GM21529 (cell line): ENCODE measurements around the gene GABRP.

ENCODE experiments used
- ATAC-seq: cut with Tn5 transposase; IDR thresholded peaks from one replicate; pipeline ENCODE4 v1.9.1; 2021; ENCODE audit not compliant: unreplicated experiment

The GABRP gene

DNA sequence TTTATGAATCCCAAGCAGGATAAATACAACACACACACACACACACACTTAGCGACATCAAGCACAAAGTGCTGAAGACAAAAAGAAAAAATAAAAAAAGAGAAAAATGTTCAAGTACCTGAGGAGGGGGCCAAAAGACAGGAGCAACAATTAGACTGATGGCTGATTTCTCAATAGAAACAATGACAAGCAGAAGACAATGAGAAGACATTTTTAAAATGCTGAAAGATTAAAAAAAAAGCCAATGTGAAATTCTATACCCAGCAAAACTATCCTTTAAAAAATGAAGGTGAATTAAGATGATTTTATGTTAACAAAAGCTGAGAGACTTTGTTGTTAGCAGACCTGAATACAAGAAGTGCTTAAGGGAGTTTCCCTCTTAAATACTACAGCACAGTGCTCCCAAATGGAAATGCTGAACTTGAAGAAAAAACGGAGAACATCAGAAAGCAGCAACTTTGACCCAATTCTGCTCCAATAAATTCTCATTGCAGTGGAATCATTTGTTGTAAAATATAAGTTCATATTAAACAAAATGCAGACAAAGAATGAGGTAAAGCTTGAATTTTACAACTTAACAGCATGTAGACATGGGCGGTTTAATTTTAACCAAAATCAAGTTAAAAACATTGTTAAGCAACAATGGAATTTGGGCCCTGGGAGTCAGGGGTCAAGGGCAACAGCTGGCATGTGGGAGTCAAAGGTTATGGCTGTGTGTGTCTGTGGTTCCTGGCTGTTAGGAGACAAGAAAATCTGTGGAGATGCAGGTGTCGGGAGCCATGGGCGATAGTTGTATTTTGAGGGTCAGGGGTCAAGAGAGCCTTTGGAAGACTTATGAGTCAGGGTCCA is 77.5 kb downstream of the GABRP start:
- no peak for ATAC-seq

DNA sequence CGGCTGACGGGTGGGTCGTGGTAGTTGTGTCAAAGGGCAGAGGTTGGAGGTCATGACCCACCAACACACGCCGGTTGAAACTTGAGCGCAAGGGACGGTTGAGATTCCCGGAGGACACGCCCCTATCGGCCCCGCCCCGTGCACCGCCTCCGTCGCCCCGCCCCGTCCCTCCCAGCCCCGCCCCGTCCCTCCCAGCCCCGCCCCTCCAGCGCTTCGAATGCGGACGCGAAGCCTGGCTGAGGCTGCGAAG is 78.1 kb downstream of the GABRP start:
- no peak for ATAC-seq

DNA sequence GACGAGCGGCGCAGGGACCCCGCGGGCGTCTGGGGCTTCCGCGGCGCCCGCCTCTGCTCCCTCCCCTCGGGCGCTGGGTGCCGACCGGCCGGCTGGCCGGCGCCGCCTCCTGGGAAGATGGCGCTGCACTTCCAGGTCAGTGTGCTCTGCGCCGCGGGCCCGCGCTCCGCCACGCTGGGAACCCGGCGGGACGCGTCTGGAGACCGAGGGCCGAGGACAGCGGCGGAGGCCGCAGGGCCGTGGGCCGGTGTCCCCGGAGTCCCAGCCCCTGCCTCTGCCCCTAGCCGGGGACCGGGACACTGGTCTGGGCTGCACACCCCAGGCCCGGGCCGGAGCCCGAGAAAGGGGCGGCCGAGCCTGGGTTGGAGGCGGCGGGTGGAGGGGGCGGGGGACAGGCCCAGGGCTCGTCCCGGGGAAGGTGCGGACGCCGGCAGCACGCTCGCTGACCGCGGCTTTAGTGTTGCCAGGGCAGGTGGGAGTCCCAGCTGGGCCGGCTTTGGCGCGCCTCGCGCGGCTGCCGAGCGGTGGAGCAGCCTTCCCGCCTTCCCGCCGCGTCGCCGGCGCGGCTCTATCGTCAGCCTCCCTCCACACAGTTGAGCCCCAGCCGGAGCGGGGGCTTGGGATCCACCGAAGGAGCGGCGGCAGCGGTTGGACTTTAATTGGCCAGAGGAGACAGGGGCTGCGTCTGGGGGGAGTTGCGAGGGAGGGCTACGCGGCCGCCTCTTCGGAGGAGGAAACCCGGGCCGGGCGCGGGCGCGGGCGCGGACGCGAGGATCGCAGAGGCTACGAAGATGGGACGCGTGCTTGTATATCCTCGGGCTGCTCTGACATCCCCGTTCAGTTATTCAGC is 78.6 kb downstream of the GABRP start, which contains the start of gene RANBP17:
Gene RANBP17, plus strand, starts transcription at position 102 of the 850 bp plus-strand sequence.
- ATAC-seq, result no peak

DNA sequence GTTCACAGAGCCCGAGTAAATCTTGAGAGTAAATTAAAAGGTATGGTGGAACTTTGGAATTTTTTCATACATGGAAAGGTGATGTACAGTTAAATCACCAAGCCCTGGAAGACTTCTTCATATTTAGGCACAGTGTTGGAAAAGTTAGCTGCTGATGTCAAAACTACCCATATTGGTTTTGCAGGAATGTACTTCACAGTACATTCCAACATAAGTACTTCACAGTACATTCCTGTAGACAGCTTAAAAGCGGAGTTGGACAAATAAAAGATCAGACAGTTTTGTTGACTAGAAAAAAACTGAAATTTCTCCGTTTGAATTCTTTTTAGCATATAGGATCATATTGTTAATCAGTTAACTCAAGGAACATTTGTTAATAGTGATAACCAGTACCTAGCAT is 80.1 kb downstream of the GABRP start:
- ATAC-seq, result no peak
